ENCODE data around the gene ACCSL.

Gene ACCSL

GRCh38 chr11:44029977-44030911 is 17.5 kb upstream of the ACCSL start:
- Mint-ChIP-seq H3K4me3 (peak overlapping the region; percentile 32), H3K27me3 (ENCODE audit: low read depth, poor library complexity) (peaks cover 16% of the 10 kb centered on the region), H3K9me3 (peaks cover 20% of the 10 kb centered on the region), H3K4me1 (peaks cover 34% of the 10 kb centered on the region), H3K36me3 (ENCODE audit: low read depth) (no peaks in the 10 kb centered on the region), H3K27ac (peak overlapping the region; percentile 73)
- peak; percentile 34 for DNase-seq
- TF ChIP-seq CTCF (IDR thresholded peaks at IDR 0.05), result no peak

- H3K4me1 Mint-ChIP-seq, result peaks cover 34% of the 10 kb centered on the region
- H3K9me3 Mint-ChIP-seq, result peaks cover 14% of the 10 kb centered on the region
- no peak for TF ChIP-seq CTCF (IDR thresholded peaks at IDR 0.05)
- no peak for DNase-seq
- peak overlapping the region; percentile 26 for H3K27ac Mint-ChIP-seq
- H3K36me3 Mint-ChIP-seq (ENCODE audit: low read depth), result no peaks in the 10 kb centered on the region
- no peak overlapping the region for H3K4me3 Mint-ChIP-seq
- H3K27me3 Mint-ChIP-seq (ENCODE audit: low read depth, poor library complexity), result peaks cover 16% of the 10 kb centered on the region
These were observed 16.8 kb upstream of the ACCSL start for GRCh38 chr11:44030996-44031395.

- Mint-ChIP-seq H3K4me1 (peaks cover 34% of the 10 kb centered on the region), H3K9me3 (peaks cover 9% of the 10 kb centered on the region), H3K27me3 (ENCODE audit: low read depth, poor library complexity) (peaks cover 16% of the 10 kb centered on the region), H3K36me3 (ENCODE audit: low read depth) (no peaks in the 10 kb centered on the region), H3K27ac (no peak overlapping the region), H3K4me3 (no peak overlapping the region)
- TF ChIP-seq CTCF (IDR thresholded peaks at IDR 0.05), result no peak
- DNase-seq, result no peak
These were observed 16.2 kb upstream of the ACCSL start for GRCh38 chr11:44031549-44031948.

GRCh38 chr11:44032299-44033085 is 15.3 kb upstream of the ACCSL start:
- Mint-ChIP-seq H3K4me1 (peaks cover 34% of the 10 kb centered on the region), H3K27ac (no peak overlapping the region), H3K27me3 (ENCODE audit: low read depth, poor library complexity) (peaks cover 15% of the 10 kb centered on the region), H3K4me3 (no peak overlapping the region), H3K36me3 (ENCODE audit: low read depth) (no peaks in the 10 kb centered on the region), H3K9me3 (no peaks in the 10 kb centered on the region)
- no peak for DNase-seq
- TF ChIP-seq CTCF (IDR thresholded peaks at IDR 0.05), result no peak

GRCh38 chr11:44033411-44033850 is 14.3 kb upstream of the ACCSL start:
- peaks cover 17% of the 10 kb centered on the region for H3K27me3 Mint-ChIP-seq (ENCODE audit: low read depth, poor library complexity)
- peaks cover 34% of the 10 kb centered on the region for H3K4me1 Mint-ChIP-seq
- no peak for DNase-seq
- H3K36me3 Mint-ChIP-seq (ENCODE audit: low read depth), result no peaks in the 10 kb centered on the region
- H3K27ac Mint-ChIP-seq, result no peak overlapping the region
- H3K9me3 Mint-ChIP-seq, result no peaks in the 10 kb centered on the region
- H3K4me3 Mint-ChIP-seq, result no peak overlapping the region
- no peak for TF ChIP-seq CTCF (IDR thresholded peaks at IDR 0.05)
